Stimulated activated CD4-positive, alpha-beta T cell treated with anti-CD3 and anti-CD28 coated beads, TNF-alpha, amount 100 ng/mL, for 48 hours (primary cell): ENCODE measurements around the gene EXOC3L2.
"Not testable (repeated sequence)": the region's sequence is repeated elsewhere in the genome, so short reads cannot be mapped to it uniquely, and the experiment has no call there.

Source experiments
- DNase-seq, 3 donors: peaks; one replicate each; pipeline ENCODE4 v3.0.0-alpha.2; 2020; ENCODE audit warnings: low read depth in 3 of 3

Gene EXOC3L2

GRCh38 chr19:45245334-45245787 is at the start of gene EXOC3L2:
EXOC3L2 (minus strand) TSS chr19:45245407; CDS start chr19:45239045, 6,362 bp downstream.
- no peak for DNase-seq

- no peak for DNase-seq
Measured at GRCh38 chr19:45294291-45295029, 49.3 kb upstream of the EXOC3L2 start.

DNA sequence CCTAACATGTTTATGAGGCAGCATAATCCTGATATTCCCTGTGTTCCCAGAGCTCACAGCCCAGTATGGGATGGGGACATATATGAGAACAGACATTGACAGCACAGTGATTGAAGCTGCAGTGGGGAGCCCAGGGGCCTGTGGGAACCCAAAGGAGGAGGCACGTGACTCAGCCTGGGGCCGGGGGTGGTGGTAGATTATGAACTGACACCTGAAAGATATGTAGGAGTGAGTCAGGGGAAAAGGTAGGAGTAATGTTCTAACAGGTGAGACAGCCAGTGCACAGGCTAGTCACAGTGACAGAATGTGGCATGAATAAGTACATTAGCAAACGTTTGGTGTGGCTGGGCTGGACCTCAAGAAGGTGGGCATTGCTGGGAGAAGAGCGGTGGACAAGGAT is 48.5 kb upstream of the EXOC3L2 start:
- DNase-seq, result peak in 2 of 3 donors; percentile 15 to 19

- DNase-seq, result no peak
Measured at GRCh38 chr19:45291834-45292233, 46.6 kb upstream of the EXOC3L2 start.

GRCh38 chr19:45290381-45290931 is 45.2 kb upstream of the EXOC3L2 start:
- DNase-seq, result no peak

GRCh38 chr19:45283443-45284033 is 38.3 kb upstream of the EXOC3L2 start:
- no peak for DNase-seq

DNA sequence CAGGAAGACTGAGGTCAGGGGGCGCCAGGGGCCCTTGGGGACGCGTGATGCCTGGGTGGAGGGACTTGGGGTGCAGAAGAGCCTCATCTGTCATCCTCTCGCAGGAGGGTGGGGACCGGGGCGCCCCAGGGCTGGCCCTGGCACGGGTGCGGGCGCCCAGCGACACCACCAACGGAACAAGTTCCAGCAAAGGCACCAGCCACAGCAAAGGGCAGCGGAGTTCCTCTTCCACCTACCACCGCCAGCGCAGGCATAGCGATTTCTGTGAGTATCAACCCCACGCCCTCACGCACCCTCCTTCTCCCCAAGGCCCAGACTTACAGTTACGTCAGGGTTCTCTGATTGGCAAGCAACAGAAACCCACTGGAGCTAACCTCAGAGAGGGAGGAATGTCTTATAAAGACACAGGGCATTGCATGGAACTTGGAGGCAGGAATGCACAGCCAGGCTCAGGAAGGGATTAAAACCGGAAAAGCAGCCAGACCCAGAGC is 35.3 kb upstream of the EXOC3L2 start:
- no peak for DNase-seq

GRCh38 chr19:45279587-45280192 is 34.5 kb upstream of the EXOC3L2 start:
- no peak for DNase-seq

GRCh38 chr19:45278087-45278486 is 32.9 kb upstream of the EXOC3L2 start:
- no peak for DNase-seq

DNA sequence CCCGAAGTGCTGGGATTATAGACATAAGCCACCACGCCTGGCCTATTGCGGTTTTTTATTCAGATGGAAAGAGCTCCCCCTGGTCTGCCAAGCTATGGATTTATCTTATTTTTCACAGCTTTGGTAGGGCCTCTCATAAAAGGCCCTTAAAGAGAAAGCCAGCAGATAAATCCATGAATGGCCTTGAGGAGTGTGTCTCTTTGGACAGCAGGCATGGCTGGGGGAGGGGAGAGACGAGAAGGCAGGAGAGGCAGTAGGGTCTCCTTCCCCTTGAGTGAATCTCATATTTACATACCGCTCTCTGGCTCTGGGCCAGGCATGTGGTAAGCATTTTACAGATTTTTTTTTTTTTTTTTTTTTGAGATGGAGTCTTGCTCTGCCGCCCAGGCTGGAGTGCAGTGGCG is 31.1 kb upstream of the EXOC3L2 start:
- DNase-seq, result no peak

GRCh38 chr19:45275370-45275971 is 30.3 kb upstream of the EXOC3L2 start:
- DNase-seq, result no peak

- no peak for DNase-seq
Measured at GRCh38 chr19:45273521-45273855, 28.3 kb upstream of the EXOC3L2 start.

DNA sequence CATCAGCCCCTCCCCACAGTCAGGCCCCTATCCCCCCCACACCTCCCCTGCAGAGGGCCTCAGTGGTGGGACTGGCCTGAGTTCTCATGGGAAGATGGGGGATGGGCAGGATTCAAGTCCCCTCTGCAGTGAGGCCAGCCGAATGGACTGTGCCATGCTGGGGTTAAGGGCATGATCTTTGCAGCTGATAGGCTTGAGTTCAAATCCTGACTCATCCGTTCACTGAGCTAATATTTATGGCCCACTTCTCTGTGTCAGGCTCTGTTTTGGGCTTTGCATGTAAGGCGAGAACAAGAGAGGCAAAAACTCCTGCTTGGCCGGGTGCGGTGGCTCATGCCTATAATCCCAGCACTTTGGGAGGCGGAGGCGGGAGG is 26.5 kb upstream of the EXOC3L2 start:
- DNase-seq, result no peak

DNA sequence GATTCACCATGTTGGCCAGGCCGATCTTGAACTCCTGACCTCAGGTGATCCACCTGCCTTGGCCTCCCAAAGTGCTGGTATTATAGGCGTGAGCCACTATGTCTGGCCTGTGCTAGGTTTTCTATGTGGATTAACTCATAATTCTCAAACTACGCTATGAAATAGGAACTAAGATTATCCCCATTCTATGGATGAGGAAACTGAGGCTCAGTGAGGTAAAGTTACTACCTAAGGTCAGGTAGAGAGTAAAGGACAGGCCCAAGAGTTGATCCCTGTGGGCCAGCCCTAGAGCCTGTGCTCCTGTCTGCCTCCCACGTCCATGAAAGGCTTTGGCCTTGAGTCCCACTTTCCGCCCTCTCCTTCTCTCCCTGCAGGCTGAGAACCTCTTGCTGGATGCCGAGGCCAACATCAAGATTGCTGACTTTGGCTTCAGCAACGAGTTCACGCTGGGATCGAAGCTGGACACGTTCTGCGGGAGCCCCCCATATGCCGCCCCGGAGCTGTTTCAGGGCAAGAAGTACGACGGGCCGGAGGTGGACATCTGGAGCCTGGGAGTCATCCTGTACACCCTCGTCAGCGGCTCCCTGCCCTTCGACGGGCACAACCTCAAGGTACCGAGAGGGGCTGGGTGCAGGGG is 26.0 kb upstream of the EXOC3L2 start:
- DNase-seq, result no peak

- DNase-seq, result not testable (repeated sequence)
Measured at GRCh38 chr19:45269939-45270338, 24.7 kb upstream of the EXOC3L2 start.

- no peak for DNase-seq
Measured at GRCh38 chr19:45267296-45267695, 22.1 kb upstream of the EXOC3L2 start.

GRCh38 chr19:45265375-45265774 is 20.2 kb upstream of the EXOC3L2 start:
- no peak for DNase-seq

DNA sequence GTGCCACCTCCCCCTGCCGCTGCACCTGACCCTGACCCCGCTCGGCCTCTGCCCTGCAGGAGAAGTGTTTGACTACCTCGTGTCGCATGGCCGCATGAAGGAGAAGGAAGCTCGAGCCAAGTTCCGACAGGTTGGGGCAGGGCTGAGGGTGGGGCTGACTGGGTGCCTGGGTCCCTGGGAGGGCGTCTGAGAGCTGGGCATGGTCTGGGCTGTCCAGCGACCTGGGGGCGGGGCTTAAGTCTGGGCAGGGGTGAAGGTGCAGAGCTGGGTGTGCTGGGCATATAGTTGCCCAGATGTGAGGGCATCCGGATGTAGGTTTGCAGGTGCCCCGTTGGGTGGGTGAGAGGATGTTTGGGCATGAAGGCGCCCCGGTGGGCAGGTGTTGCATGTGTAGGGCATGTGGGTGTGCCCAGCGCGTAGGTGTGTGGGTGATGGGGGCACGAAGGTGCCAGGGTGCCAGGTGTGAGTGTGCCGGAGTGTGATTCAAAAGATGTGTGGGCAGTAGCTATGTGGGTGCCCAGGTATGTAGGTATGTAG is 19.6 kb upstream of the EXOC3L2 start:
- DNase-seq, result no peak

DNA sequence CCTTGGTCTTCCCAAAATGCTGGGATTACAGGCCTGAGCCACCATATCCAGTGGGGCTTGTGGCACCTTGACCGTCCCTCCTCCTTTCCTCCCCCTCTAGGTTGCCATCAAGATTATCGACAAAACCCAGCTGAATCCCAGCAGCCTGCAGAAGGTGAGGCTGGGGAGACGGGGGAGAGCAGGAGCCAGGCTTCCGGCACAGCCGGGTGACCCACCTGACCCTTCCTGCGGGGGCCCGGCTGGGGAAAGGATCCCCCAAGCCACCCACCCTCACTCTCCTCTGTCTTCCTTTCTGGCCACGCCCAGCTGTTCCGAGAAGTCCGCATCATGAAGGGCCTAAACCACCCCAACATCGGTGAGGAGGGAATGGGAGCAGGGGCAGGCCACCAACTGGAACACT is 17.8 kb upstream of the EXOC3L2 start:
- no peak for DNase-seq

GRCh38 chr19:45262570-45262969 is 17.4 kb upstream of the EXOC3L2 start:
- DNase-seq, result no peak

DNA sequence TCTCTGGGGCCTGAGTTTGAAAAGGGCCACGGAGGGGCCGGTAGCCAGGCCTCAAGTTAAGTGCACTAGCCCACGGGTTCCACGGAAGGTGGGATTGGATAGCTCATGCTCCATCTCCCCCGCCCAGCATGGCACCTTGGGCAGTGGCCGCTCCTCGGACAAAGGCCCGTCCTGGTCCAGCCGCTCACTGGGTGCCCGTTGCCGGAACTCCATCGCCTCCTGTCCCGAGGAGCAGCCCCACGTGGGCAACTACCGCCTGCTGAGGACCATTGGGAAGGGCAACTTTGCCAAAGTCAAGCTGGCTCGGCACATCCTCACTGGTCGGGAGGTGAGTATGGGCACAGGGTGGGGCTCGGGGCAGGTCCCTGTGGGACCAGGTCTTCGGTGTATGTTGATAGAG is 13.7 kb upstream of the EXOC3L2 start:
- no peak for DNase-seq

- DNase-seq, result no peak
Measured at GRCh38 chr19:45256836-45257235, 11.6 kb upstream of the EXOC3L2 start.
